HG03432 (cell line): Measurements from ENCODE around the gene MICU1.
A peak's percentile ranks its signal among the peaks of the same experiment; 100 is the strongest.
"Not testable (repeated sequence)": the region's sequence is repeated elsewhere in the genome, so short reads cannot be mapped to it uniquely, and the experiment has no call there.

Source experiments
- ATAC-seq: cut with Tn5 transposase; IDR thresholded peaks from one replicate; pipeline ENCODE4 v1.9.1; 2021; ENCODE audit warnings: mild to moderate bottlenecking, moderate library complexity; ENCODE audit not compliant: unreplicated experiment

Gene MICU1

GRCh38 chr10:72564596-72564995 lies 61.3 kb downstream of the MICU1 start:
- no peak for ATAC-seq

GRCh38 chr10:72563327-72563932 lies 62.4 kb downstream of the MICU1 start:
- peak; percentile 77 for ATAC-seq

- ATAC-seq, result no peak
Measured at GRCh38 chr10:72561745-72562166, 64.1 kb downstream of the MICU1 start.

- ATAC-seq, result no peak
Measured at GRCh38 chr10:72557362-72557761, 68.5 kb downstream of the MICU1 start.

- no peak for ATAC-seq
Measured at GRCh38 chr10:72552857-72553256, 73.0 kb downstream of the MICU1 start.

GRCh38 chr10:72550239-72550638 lies 75.6 kb downstream of the MICU1 start:
- no peak for ATAC-seq

- ATAC-seq, result no peak
Measured at GRCh38 chr10:72545546-72545945, 80.3 kb downstream of the MICU1 start.

- ATAC-seq, result not testable (repeated sequence)
Measured at GRCh38 chr10:72543855-72544254, 82.0 kb downstream of the MICU1 start.

- no peak for ATAC-seq
Measured at GRCh38 chr10:72542396-72542815, 83.5 kb downstream of the MICU1 start.

GRCh38 chr10:72541337-72541736 lies 84.5 kb downstream of the MICU1 start:
- ATAC-seq, result no peak

- ATAC-seq, result no peak
Measured at GRCh38 chr10:72540193-72540807, 85.6 kb downstream of the MICU1 start.

GRCh38 chr10:72539137-72539536 lies 86.7 kb downstream of the MICU1 start:
- ATAC-seq, result no peak

GRCh38 chr10:72525689-72526088 lies 100.2 kb downstream of the MICU1 start:
- ATAC-seq, result no peak

- ATAC-seq, result no peak
Measured at GRCh38 chr10:72525277-72525676, 100.6 kb downstream of the MICU1 start.

GRCh38 chr10:72524489-72524888 lies 101.4 kb downstream of the MICU1 start:
- no peak for ATAC-seq

GRCh38 chr10:72523932-72524396 lies 101.9 kb downstream of the MICU1 start:
- ATAC-seq, result no peak

- no peak for ATAC-seq
Measured at GRCh38 chr10:72523062-72523461, 102.8 kb downstream of the MICU1 start.

- no peak for ATAC-seq
Measured at GRCh38 chr10:72517244-72517643, 108.6 kb downstream of the MICU1 start.

- no peak for ATAC-seq
Measured at GRCh38 chr10:72515455-72515854, 110.4 kb downstream of the MICU1 start.

GRCh38 chr10:72513910-72514309 lies 112.0 kb downstream of the MICU1 start:
- no peak for ATAC-seq

- no peak for ATAC-seq
Measured at GRCh38 chr10:72511459-72511858, 114.4 kb downstream of the MICU1 start.

- no peak for ATAC-seq
Measured at GRCh38 chr10:72509941-72510340, 115.9 kb downstream of the MICU1 start.
